Measurements from ENCODE around the gene DUT. TPM values are rescaled to one million over a fixed set of nuclear protein-coding genes. Genes with fewer than 3 reads are reported as not detected.

The DUT gene
- total RNA-seq, 2 experiments from 2014 or later, result 60.7 to 65.3 TPM

DNA sequence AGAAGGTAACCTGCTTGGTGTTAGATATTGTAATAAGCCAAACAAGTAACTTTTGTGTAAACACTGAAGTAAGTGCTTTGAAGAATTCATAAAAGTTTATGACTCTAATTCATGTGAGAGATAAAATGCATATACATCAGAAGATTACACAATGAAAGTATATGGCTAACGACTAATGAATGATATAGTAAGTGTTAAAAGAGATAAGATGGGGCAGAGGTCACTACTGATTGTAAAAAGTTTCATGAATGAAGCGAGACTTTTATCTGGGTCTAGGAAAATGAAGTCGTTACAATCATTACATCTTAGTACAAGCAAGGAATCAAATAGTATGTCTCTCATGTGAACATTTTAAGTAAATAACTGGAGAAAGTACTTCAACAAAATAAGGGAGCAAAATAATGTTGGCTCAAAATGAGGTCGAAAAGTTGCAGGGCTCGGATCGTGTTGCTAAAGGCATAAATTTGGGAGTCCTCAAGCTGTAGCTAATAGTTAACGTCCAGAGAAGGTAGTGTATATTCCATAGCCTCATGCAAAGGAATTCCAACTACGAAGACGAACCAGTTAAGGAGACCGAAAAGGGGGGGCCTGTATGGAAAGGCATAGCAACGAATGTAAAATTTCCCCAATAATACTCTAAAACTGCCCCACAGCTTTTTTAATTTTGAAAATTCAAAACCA, 984 bp upstream of the DUT start:
- Histone ChIP-seq H3K4me3 (ENCODE audit: low read length) (peak overlapping the region; percentile 81), H3K9me3 (ENCODE audit: control insufficient read depth in 1 of 2, insufficient read depth in 1 of 2, low read length in 2 of 2) (no peaks in the 10 kb centered on the region), H3K36me3 (ENCODE audit: insufficient read depth, low read length) (peaks cover 10% of the 10 kb centered on the region), H3K27me3 (ENCODE audit: control insufficient read depth in 1 of 2, insufficient read depth in 2 of 2, low read length in 2 of 2) (no peaks in the 10 kb centered on the region), H3K27ac (ENCODE audit: low read depth in 1 of 2, low read length in 2 of 2) (peak overlapping the region; percentile 88 to 90), H3K4me1 (ENCODE audit: insufficient read depth, low read length) (peaks cover 14% of the 10 kb centered on the region)
- peak overlapping the region; percentile 99 for H3K27ac Mint-ChIP-seq
- ChIA-PET CTCF (interaction anchor here (1.3 kb wide), 1 partner anchor 11 kb away, joined by 4 read pairs; no protein-coding TSS in a partner anchor), POLR2A (interaction anchor here (0.8 to 2.1 kb wide), 4 partner anchors 11 to 481 kb away, joined by 3 to 10 read pairs (median 4); partner anchors contain the start of genes CEP152 and MYEF2)
- peak in 2 of 14 experiments; percentile 4 to 6 for DNase-seq
- intact Hi-C loops (cut with DNase I, micrococcal nuclease), result loop anchor here in 1 of 2 experiments (5.0 kb wide), 4 partner anchors 482 to 1287 kb away; partner anchors contain the start of genes CEP152 and COPS2
- no peaks in the 10 kb centered on the region for H3K27me3 Mint-ChIP-seq
- H3K9me3 Mint-ChIP-seq, result no peaks in the 10 kb centered on the region
- H3K4me3 Mint-ChIP-seq, result peak overlapping the region; percentile 100
- ATAC-seq (ENCODE audit: poor library complexity), result no peak
- H3K4me1 Mint-ChIP-seq (ENCODE audit: low read depth), result peaks cover 28% of the 10 kb centered on the region
- TF ChIP-seq, protein P1, sequence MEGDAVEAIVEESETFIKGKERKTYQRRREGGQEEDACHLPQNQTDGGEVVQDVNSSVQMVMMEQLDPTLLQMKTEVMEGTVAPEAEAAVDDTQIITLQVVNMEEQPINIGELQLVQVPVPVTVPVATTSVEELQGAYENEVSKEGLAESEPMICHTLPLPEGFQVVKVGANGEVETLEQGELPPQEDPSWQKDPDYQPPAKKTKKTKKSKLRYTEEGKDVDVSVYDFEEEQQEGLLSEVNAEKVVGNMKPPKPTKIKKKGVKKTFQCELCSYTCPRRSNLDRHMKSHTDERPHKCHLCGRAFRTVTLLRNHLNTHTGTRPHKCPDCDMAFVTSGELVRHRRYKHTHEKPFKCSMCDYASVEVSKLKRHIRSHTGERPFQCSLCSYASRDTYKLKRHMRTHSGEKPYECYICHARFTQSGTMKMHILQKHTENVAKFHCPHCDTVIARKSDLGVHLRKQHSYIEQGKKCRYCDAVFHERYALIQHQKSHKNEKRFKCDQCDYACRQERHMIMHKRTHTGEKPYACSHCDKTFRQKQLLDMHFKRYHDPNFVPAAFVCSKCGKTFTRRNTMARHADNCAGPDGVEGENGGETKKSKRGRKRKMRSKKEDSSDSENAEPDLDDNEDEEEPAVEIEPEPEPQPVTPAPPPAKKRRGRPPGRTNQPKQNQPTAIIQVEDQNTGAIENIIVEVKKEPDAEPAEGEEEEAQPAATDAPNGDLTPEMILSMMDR (IDR thresholded peaks at IDR 0.05), result no peak
- peaks cover 32% of the 10 kb centered on the region for H3K36me3 Mint-ChIP-seq (ENCODE audit: low read depth)

DNA sequence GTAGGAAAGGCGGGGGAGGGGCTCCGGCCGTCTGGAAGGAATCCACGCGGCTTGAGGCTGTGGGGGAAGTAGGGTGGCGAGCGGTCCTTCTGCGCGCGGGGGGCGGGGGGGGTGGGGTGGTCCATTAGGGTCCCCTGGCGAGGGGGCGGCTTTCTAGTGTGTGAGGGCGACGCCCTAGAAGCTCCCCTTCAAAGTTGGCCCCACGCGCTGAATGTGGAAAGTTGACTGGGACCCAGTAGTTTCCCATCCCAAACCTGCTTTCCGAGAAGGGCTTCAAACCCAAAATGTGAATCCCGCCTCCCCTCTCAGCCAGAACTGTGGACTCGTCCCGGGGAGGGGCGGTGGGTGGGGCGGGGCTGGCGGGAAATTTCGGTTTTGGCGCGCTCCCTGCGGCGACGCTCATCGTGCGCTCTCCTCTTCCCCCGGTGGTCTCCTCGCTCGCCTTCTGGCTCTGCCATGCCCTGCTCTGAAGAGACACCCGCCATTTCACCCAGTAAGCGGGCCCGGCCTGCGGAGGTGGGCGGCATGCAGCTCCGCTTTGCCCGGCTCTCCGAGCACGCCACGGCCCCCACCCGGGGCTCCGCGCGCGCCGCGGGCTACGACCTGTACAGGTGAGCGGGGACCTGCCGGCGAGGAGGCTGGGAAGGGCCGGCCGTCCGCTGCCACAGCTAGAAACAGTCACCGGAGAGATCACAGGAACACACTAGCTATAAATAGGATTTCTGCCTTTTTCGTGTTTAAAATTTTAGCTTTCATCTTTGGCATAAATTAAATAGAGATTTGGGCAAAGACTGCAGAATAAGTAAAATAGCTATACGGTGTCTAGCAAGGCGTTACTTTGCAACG, 790 bp downstream of the DUT start:
- peak; percentile 45 to 84 (median 62) for DNase-seq
- intact Hi-C loops (cut with DNase I, micrococcal nuclease), result loop anchor here in 1 of 2 experiments (5.0 kb wide), 4 partner anchors 480 to 1285 kb away; partner anchors contain the start of genes CEP152 and COPS2
- H3K4me1 ChIP-seq (ENCODE audit: insufficient read depth, low read length), result peaks cover 14% of the 10 kb centered on the region
- ChIA-PET POLR2A (interaction anchor here (1.9 to 2.1 kb wide), 2 partner anchors 10 to 154 kb away, joined by 6 to 10 read pairs; partner anchors contain the start of gene MYEF2), CTCF (interaction anchor here (1.3 kb wide), 1 partner anchor 9 kb away, joined by 4 read pairs; no protein-coding TSS in a partner anchor)
- Mint-ChIP-seq H3K36me3 (ENCODE audit: low read depth) (peaks cover 45% of the 10 kb centered on the region), H3K4me3 (peak overlapping the region; percentile 100), H3K27me3 (no peaks in the 10 kb centered on the region), H3K9me3 (no peaks in the 10 kb centered on the region), H3K4me1 (ENCODE audit: low read depth) (peaks cover 28% of the 10 kb centered on the region), H3K27ac (peak overlapping the region; percentile 99)
- TF ChIP-seq, protein P1 (IDR thresholded peaks at IDR 0.05), result no peak
- no peaks in the 10 kb centered on the region for H3K9me3 ChIP-seq (ENCODE audit: control insufficient read depth in 1 of 2, insufficient read depth in 1 of 2, low read length in 2 of 2)
- H3K27me3 ChIP-seq (ENCODE audit: control insufficient read depth in 1 of 2, insufficient read depth in 2 of 2, low read length in 2 of 2), result no peaks in the 10 kb centered on the region
- peaks cover 21% of the 10 kb centered on the region for H3K36me3 ChIP-seq (ENCODE audit: insufficient read depth, low read length)
- peak overlapping the region; percentile 81 for H3K4me3 ChIP-seq (ENCODE audit: low read length)
- ATAC-seq (ENCODE audit: poor library complexity), result peak; percentile 49
- peak overlapping the region; percentile 88 to 90 for H3K27ac ChIP-seq (ENCODE audit: low read depth in 1 of 2, low read length in 2 of 2)

DNA sequence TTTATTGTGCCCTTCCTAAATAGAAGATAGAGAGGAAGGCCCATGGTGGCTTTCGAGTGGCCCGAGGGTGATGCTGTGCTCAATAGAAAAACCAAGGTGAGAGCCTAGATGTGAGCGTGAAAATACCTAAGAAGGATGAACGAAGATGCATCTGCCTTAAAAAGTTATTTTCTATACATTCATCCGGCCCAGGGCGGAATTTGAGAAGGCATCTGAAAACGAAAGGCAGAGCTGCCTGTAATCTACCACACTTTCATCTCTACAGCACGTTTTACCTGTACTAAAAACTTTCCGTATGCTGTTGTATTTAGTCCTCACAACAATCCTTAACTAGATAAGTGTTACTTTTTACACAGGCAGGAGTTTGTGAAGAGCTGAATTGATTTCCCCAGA, 1.4 kb downstream of the DUT start:
- peaks cover 50% of the 10 kb centered on the region for H3K36me3 Mint-ChIP-seq (ENCODE audit: low read depth)
- ChIA-PET CTCF (no interaction called here), POLR2A (no interaction called here)
- intact Hi-C loops (cut with DNase I, micrococcal nuclease), result loop anchor here in 1 of 2 experiments (5.0 kb wide), 4 partner anchors 480 to 1285 kb away; partner anchors contain the start of genes CEP152 and COPS2
- Histone ChIP-seq H3K36me3 (ENCODE audit: insufficient read depth, low read length) (peaks cover 22% of the 10 kb centered on the region), H3K4me3 (ENCODE audit: low read length) (peak overlapping the region; percentile 81), H3K27me3 (ENCODE audit: control insufficient read depth in 1 of 2, insufficient read depth in 2 of 2, low read length in 2 of 2) (no peaks in the 10 kb centered on the region), H3K27ac (ENCODE audit: low read depth in 1 of 2, low read length in 2 of 2) (no peak overlapping the region), H3K4me1 (ENCODE audit: insufficient read depth, low read length) (peaks cover 14% of the 10 kb centered on the region), H3K9me3 (ENCODE audit: control insufficient read depth in 1 of 2, insufficient read depth in 1 of 2, low read length in 2 of 2) (no peaks in the 10 kb centered on the region)
- ATAC-seq (ENCODE audit: poor library complexity) (no peak), DNase-seq (peak in 3 of 14 experiments; percentile 6 to 22 (median 7))
- no peaks in the 10 kb centered on the region for H3K9me3 Mint-ChIP-seq
- H3K27ac Mint-ChIP-seq, result peak overlapping the region; percentile 99
- TF ChIP-seq, protein P1 (IDR thresholded peaks at IDR 0.05), result no peak
- peak overlapping the region; percentile 100 for H3K4me3 Mint-ChIP-seq
- peaks cover 28% of the 10 kb centered on the region for H3K4me1 Mint-ChIP-seq (ENCODE audit: low read depth)
- no peaks in the 10 kb centered on the region for H3K27me3 Mint-ChIP-seq
